HG02852 (cell line): ENCODE data around the gene SGK1.
"Not testable (repeated sequence)": the region's sequence is repeated elsewhere in the genome, so short reads cannot be mapped to it uniquely, and the experiment has no call there.

Source experiments
- ATAC-seq: cut with Tn5 transposase; IDR thresholded peaks from one replicate; pipeline ENCODE4 v1.9.1; 2021; ENCODE audit warnings: mild to moderate bottlenecking, moderate library complexity; ENCODE audit not compliant: unreplicated experiment

SGK1 gene

GRCh38 chr6:134256862-134257261, 61.0 kb downstream of the SGK1 start:
- no peak for ATAC-seq

GRCh38 chr6:134255280-134255679, 62.6 kb downstream of the SGK1 start:
- ATAC-seq, result not testable (repeated sequence)

- no peak for ATAC-seq
These were observed 63.8 kb downstream of the SGK1 start for GRCh38 chr6:134254118-134254517.

GRCh38 chr6:134253681-134254080, 64.2 kb downstream of the SGK1 start:
- no peak for ATAC-seq

- ATAC-seq, result no peak
These were observed 66.6 kb downstream of the SGK1 start for GRCh38 chr6:134251320-134251719.

- no peak for ATAC-seq
These were observed 67.1 kb downstream of the SGK1 start for GRCh38 chr6:134250776-134251175.

GRCh38 chr6:134249759-134250602, 67.9 kb downstream of the SGK1 start:
- no peak for ATAC-seq

- no peak for ATAC-seq
These were observed 68.6 kb downstream of the SGK1 start for GRCh38 chr6:134249239-134249758.

- no peak for ATAC-seq
These were observed 69.9 kb downstream of the SGK1 start for GRCh38 chr6:134247844-134248580.

GRCh38 chr6:134247231-134247833, 70.6 kb downstream of the SGK1 start:
- ATAC-seq, result peak; percentile 90

- no peak for ATAC-seq
These were observed 72.2 kb downstream of the SGK1 start for GRCh38 chr6:134245706-134246105.

GRCh38 chr6:134245041-134245440, 72.9 kb downstream of the SGK1 start:
- ATAC-seq, result no peak

- no peak for ATAC-seq
These were observed 77.1 kb downstream of the SGK1 start for GRCh38 chr6:134240665-134241431.

GRCh38 chr6:134238960-134239795, 78.7 kb downstream of the SGK1 start:
- ATAC-seq, result no peak

- no peak for ATAC-seq
These were observed 79.9 kb downstream of the SGK1 start for GRCh38 chr6:134238006-134238405.

GRCh38 chr6:134235937-134236751, 81.8 kb downstream of the SGK1 start:
- peak; percentile 95 for ATAC-seq

GRCh38 chr6:134235334-134235733, 82.6 kb downstream of the SGK1 start:
- not testable (repeated sequence) for ATAC-seq

GRCh38 chr6:134233180-134233955, 84.5 kb downstream of the SGK1 start:
- no peak for ATAC-seq
